Measurements from ENCODE around the gene ELK3.

The ELK3 gene

GRCh38 chr12:96208801-96209549 is 14.8 kb downstream of the ELK3 start:
- in situ Hi-C loops (cut with MboI; ENCODE audit: low sequenced_read_pairs) = loop anchor here (10.0 to 25.0 kb wide), 2 partner anchors 144 to 303 kb away; no protein-coding TSS in a partner anchor

DNA sequence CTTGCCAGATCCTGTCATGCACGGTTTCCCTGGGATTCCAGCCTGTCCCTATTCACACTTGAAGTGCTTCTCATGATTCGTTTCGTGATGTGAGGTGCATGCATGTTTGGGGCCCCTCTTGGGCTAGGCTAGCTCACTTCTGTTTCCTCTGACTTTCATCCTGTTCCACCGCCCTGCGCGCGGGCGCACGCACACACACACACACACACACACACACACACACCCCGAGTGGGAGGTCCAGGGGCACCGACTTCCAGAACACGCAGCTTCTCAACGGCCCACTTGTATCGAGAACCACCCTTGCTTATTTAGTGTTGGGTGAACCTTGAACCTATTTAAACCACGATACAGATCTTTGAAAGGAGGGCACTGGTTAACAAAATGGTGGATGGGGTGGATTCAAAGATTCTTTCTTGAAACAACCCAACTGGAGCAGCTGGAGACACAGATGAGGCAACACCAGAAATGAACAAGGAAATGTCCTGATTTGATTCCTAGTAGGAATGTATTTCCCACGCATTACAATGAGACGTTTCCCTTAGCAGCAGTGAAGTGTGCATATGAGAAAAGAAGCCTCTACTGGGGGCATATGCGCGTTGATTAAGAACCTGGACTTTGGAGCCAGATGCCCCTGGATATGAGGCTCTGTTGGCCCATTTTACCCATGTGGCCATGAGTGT is 16.3 kb downstream of the ELK3 start:
- in situ Hi-C loops (cut with MboI; ENCODE audit: low sequenced_read_pairs) = loop anchor here (25.0 kb wide), 1 partner anchor 302 kb away; no protein-coding TSS in a partner anchor

DNA sequence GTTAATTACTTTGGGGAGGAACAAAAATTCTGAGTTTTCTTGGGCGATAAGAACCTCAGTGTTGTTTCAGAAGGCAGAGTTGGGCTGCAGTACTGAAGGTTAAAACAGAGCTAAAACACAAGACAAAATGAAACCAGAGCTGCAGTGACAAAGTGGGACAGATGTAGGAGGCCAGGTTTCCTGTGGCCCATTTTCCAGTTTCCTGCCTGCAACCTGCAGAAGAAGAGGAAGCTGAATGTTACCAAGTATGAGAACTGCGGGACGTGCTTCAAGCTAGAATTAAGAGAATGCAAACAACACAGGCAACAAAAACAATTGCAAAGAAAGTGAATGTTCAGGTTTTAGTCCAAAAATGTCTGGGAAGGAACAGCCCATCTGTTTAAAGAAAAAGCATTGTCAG is 17.8 kb downstream of the ELK3 start:
- in situ Hi-C loops (cut with MboI; ENCODE audit: low sequenced_read_pairs) = loop anchor here (25.0 kb wide), 1 partner anchor 300 kb away; no protein-coding TSS in a partner anchor

DNA sequence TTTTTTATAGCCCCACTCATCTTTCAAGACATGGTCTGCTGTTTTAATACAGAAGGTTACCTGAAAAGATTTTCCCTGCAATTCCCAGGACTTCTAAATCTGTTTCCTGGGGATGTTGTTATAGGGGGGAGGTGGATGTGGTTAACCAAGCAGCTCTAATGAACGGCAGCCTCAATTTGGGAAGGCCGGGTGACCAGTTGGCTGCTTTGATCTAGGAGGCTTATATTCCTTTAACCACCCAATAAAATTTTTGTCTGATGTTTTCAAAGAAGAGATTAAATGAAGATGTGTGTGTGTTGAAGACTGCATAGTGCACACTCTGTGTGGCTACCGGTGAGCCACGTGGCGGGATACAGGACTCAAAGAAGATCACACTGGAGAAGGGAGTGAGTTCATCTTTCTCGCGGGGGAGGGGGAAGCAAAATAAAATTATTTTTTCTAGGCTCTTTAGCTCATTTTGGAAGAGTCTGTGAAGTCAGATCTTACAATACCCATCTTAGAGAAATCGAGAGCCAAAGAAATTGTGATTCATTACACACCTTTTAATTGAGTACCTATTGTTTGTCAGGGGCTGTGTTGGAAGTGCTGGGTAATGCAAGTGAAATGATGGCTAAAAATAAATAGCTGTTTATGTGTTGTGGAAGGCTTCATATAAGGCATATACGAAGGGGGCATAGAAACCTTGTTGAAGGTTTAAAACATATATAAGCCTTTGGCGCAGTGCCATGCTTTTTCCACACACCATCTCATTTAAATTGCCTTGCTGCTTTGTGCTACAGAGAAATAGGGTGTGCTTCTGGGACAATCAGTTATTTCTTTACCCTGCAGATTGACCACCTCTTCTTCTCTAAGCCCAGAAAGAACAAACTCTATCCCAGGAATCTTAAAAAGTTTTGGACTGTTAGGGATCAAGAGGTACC is 18.5 kb downstream of the ELK3 start:
- in situ Hi-C loops (cut with MboI; ENCODE audit: low sequenced_read_pairs) = loop anchor here (25.0 kb wide), 1 partner anchor 300 kb away; no protein-coding TSS in a partner anchor

DNA sequence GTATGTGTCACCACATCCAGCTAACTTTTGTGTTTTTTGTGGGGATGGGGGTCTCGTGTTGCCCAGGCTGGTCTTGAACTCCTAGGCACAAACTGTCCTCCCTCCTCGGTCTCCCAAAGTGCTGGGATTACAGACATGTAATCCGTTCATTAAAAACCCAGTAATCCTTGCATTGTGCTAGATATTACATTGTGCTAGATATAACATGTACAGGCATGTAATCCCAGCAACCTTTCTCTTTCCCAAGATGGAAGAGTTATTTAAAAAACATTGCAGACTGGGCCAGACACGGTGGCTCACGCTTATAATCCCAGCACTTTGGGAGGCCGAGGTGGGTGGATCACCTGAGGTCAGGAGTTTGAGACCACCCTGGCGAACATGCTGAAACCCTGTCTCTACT is 19.7 kb downstream of the ELK3 start:
- in situ Hi-C loops (cut with MboI; ENCODE audit: low sequenced_read_pairs) = loop anchor here (25.0 kb wide), 1 partner anchor 298 kb away; no protein-coding TSS in a partner anchor

- in situ Hi-C loops (cut with MboI; ENCODE audit: low sequenced_read_pairs) = loop anchor here (25.0 kb wide), 1 partner anchor 296 kb away; no protein-coding TSS in a partner anchor
These were observed 21.7 kb downstream of the ELK3 start for GRCh38 chr12:96215919-96216273.

GRCh38 chr12:96218989-96219678 is 25.0 kb downstream of the ELK3 start:
- in situ Hi-C loops (cut with MboI; ENCODE audit: low sequenced_read_pairs) = loop anchor here (25.0 kb wide), 1 partner anchor 293 kb away; no protein-coding TSS in a partner anchor

DNA sequence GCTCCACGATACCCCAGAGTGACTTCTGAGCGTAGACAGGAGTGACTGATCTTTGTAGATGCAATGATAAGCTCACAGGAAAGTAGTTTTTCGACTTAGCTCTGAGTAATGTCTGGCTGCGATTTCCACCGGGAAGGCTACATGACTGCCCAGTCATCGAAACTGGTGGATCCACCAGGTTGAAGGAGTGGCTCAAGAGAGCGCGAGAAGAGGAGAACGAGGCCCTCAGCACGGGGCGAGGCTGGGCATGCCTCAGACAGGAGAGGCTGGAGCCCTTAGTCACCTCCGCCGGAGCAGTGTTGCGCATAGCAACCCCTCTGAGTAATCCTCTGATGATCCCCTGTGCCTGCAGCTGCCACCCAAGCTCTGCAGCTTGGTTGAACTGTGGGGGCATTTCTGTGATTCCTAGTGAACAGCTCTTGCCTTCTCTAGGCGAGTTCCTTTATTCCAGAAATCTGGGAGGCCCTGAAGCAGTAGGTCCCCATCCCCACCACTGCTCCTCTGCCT is 25.6 kb downstream of the ELK3 start:
- in situ Hi-C loops (cut with MboI; ENCODE audit: low sequenced_read_pairs) = loop anchor here (25.0 kb wide), 1 partner anchor 293 kb away; no protein-coding TSS in a partner anchor

GRCh38 chr12:96220902-96221301 is 26.7 kb downstream of the ELK3 start:
- in situ Hi-C loops (cut with MboI; ENCODE audit: low sequenced_read_pairs) = loop anchor here (25.0 kb wide), 1 partner anchor 291 kb away; no protein-coding TSS in a partner anchor

- in situ Hi-C loops (cut with MboI; ENCODE audit: low sequenced_read_pairs) = loop anchor here (25.0 kb wide), 1 partner anchor 291 kb away; no protein-coding TSS in a partner anchor
These were observed 27.2 kb downstream of the ELK3 start for GRCh38 chr12:96221391-96221790.

GRCh38 chr12:96223411-96224218 is 29.4 kb downstream of the ELK3 start:
- in situ Hi-C loops (cut with MboI; ENCODE audit: low sequenced_read_pairs) = loop anchor here (25.0 kb wide), 1 partner anchor 289 kb away; no protein-coding TSS in a partner anchor

GRCh38 chr12:96224219-96224615 is 30.0 kb downstream of the ELK3 start:
- in situ Hi-C loops (cut with MboI; ENCODE audit: low sequenced_read_pairs) = loop anchor here (25.0 kb wide), 1 partner anchor 288 kb away; no protein-coding TSS in a partner anchor

DNA sequence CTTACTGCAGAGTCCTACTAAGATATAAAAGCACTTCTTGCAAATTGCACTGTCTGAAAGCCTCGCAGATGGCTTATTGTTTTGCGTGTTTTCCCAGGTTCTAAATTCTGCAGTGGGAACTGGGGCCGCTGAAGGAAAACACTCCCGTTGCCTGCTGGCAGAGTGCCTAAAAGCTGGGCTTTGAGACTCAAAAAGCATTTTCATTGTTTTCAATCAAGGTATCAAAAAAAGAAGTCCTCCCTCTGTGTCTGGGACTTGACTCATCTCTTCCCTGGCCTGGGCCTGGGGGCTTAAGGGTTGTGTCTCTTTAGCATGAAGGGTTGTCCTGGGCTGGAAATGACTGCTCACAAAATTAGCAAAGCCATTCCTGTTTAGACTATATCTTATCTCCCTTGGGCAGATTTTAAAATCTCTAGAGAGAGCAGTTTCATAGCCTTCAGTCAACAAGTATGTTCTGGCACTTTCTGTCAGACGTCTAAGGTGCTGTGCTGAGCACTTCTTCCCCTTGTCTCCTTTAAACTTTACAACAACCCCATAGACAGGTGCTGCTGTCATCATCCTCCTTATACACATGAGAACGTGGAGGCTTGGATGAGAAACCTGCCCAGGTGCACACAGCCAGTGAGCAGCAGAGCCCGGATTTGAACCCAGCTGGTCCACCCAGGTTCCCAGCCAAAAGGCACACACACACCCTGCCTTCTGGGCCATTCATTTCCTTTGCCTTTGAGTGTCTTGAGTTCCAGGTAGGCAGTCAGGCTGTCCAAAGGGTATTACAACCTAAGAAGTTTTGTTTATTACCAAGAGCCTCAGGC is 31.1 kb downstream of the ELK3 start:
- in situ Hi-C loops (cut with MboI; ENCODE audit: low sequenced_read_pairs) = no loop called here

- in situ Hi-C loops (cut with MboI; ENCODE audit: low sequenced_read_pairs) = no loop called here
These were observed 31.8 kb downstream of the ELK3 start for GRCh38 chr12:96225994-96226399.

DNA sequence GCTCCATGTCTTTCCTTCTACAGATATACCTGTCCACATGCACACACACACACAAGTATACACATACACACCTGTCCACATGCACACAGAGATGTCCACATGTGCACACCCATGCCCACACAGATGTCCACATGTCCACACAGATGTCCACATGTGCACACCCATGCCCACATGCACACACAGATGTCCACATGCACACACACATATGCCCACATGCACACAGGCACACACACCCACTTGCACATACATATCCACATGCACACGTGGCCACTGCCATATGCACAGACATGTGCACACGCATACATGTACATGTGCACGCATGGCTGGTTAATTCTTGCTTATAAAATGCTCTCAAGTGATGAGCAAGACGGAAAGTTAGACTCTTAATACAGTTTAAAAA is 32.2 kb downstream of the ELK3 start:
- in situ Hi-C loops (cut with MboI; ENCODE audit: low sequenced_read_pairs) = no loop called here

- in situ Hi-C loops (cut with MboI; ENCODE audit: low sequenced_read_pairs) = no loop called here
These were observed 32.7 kb downstream of the ELK3 start for GRCh38 chr12:96226801-96227348.

GRCh38 chr12:96227365-96228106 is 33.4 kb downstream of the ELK3 start:
- in situ Hi-C loops (cut with MboI; ENCODE audit: low sequenced_read_pairs) = no loop called here

Data from HL-60/S4 treated with retinoic acid at 250 ng/mL for 4 days and 3 days (cell line).